Bone marrow (tissue), 2 donors: Measurements from ENCODE around the gene GTF3A.

Experiments used
- DNase-seq, 2 donors: peaks; one replicate each; lab custom pipeline; 2025; lab: John Stamatoyannopoulos, UW

GTF3A gene

GRCh38 chr13:27405546-27406134 is 18.8 kb upstream of the GTF3A start:
- no peak for DNase-seq

GRCh38 chr13:27406178-27406939 is 18.1 kb upstream of the GTF3A start:
- DNase-seq, result peak in 1 of 2 donors; percentile 43

- no peak for DNase-seq
Observed at GRCh38 chr13:27408074-27408473, 16.3 kb upstream of the GTF3A start.

GRCh38 chr13:27409013-27409412 is 15.4 kb upstream of the GTF3A start:
- DNase-seq, result no peak

GRCh38 chr13:27411341-27411740 is 13.1 kb upstream of the GTF3A start:
- DNase-seq, result no peak

- no peak for DNase-seq
Observed at GRCh38 chr13:27415116-27415515, 9.3 kb upstream of the GTF3A start.

- DNase-seq, result no peak
Observed at GRCh38 chr13:27419328-27419727, 5.1 kb upstream of the GTF3A start.

- no peak for DNase-seq
Observed at GRCh38 chr13:27421101-27421871, 3.1 kb upstream of the GTF3A start.

- DNase-seq, result no peak
Observed at GRCh38 chr13:27423333-27423732, 1.1 kb upstream of the GTF3A start.

GRCh38 chr13:27425158-27425917 is 919 bp downstream of the GTF3A start:
- DNase-seq, result no peak

- peak; percentile 59 to 91 for DNase-seq
Observed at GRCh38 chr13:27425918-27426630, 1.7 kb downstream of the GTF3A start.

GRCh38 chr13:27427641-27428040 is 3.2 kb downstream of the GTF3A start:
- DNase-seq, result no peak

GRCh38 chr13:27428160-27428559 is 3.7 kb downstream of the GTF3A start:
- no peak for DNase-seq

GRCh38 chr13:27432180-27432579 is 7.8 kb downstream of the GTF3A start:
- no peak for DNase-seq

GRCh38 chr13:27432611-27433210 is 8.3 kb downstream of the GTF3A start:
- no peak for DNase-seq

GRCh38 chr13:27437126-27437525 is 12.7 kb downstream of the GTF3A start:
- DNase-seq, result no peak

GRCh38 chr13:27440408-27440807 is 16.0 kb downstream of the GTF3A start:
- DNase-seq, result no peak

GRCh38 chr13:27442071-27442647 is 17.7 kb downstream of the GTF3A start:
- no peak for DNase-seq

GRCh38 chr13:27442797-27443196 is 18.4 kb downstream of the GTF3A start:
- DNase-seq, result no peak

- DNase-seq, result peak in 1 of 2 donors; percentile 88
Observed at GRCh38 chr13:27446986-27447583, 22.7 kb downstream of the GTF3A start.
